Tibial nerve (tissue), 4 donors: Measurements from ENCODE around the gene BAIAP2. TPM values are rescaled to one million over a fixed set of nuclear protein-coding genes. Genes with fewer than 3 reads are reported as not detected.

Experiments used
- DNase-seq, 2 donors: peaks; one replicate each; pipeline ENCODE4 v3.0.0-alpha.2; 2019; ENCODE audit warnings: low spot score in 2 of 2
- H3K27ac ChIP-seq, 4 donors: fragments of 200-600 bp; sonication (generic) in 3 of 4; one replicate each; pipeline ENCODE4 v1.5.1; 2017 to 2019; ENCODE audit warnings: mild to moderate bottlenecking in 1 of 4
- H3K27me3 ChIP-seq, 2 donors: fragments of 200-600 bp; sonication (generic) in 1 of 2; one replicate each; pipeline versions ENCODE4 v1.5.1 to v1.6.0; 2017 to 2019
- H3K36me3 ChIP-seq, 3 donors: fragments of 200-600 bp; sonication (generic); one replicate each; pipeline ENCODE4 v1.5.1; 2018 to 2019
- H3K4me1 ChIP-seq, 4 donors: fragments of 200-600 bp; sonication (generic) in 3 of 4; one replicate each; pipeline ENCODE4 v1.5.1; 2017 to 2019
- H3K4me3 ChIP-seq, 4 donors: fragments of 200-600 bp; sonication (generic) in 3 of 4; one replicate each; pipeline ENCODE4 v1.5.1; 2017 to 2019; ENCODE audit warnings: mild to moderate bottlenecking in 1 of 4, moderate library complexity in 1 of 4
- H3K9me3 ChIP-seq, 4 donors: fragments of 200-600 bp; sonication (generic) in 3 of 4; one replicate each; pipeline ENCODE4 v1.5.1; 2017 to 2019
- EP300 ChIP-seq, 2 donors: sonication (generic); formaldehyde crosslinking; IDR thresholded peaks; one replicate each; pipeline ENCODE4 v1.6.1; 2017; ENCODE audit warnings: antibody characterized with exemption in 2 of 2, mild to moderate bottlenecking in 1 of 2
- POLR2A ChIP-seq, 2 donors: fragments of 450-650 bp; IDR thresholded peaks; one replicate each; pipeline ENCODE4 v1.6.1; 2017; ENCODE audit warnings: antibody characterized with exemption in 2 of 2, mild to moderate bottlenecking in 2 of 2, moderate library complexity in 2 of 2
- WGBS, 2 donors: methylation state at CpG; one replicate each; pipeline ENCODE4 v1.1.5; 2018; 5-methylcytosine and 5-hydroxymethylcytosine counted together
- total RNA-seq, 4 donors: library from RNA; depleted of rRNA; stranded (reverse); fragments of >200 nt; gene quantifications; one replicate each; pipeline ENCODE4 v1.1.0, GENCODE V29; 2016
- TF ChIP-seq, protein P1 (sequence below), 5 experiments: fragments of 200-600 bp in 3 of 5; fragments of 450-650 bp in 2 of 5; sonication (generic) in 3 of 5; IDR thresholded peaks; one replicate each; pipeline ENCODE4 v1.5.1; 2016 to 2019; ENCODE audit warnings: antibody characterized with exemption in 5 of 5, mild to moderate bottlenecking in 3 of 5, moderate library complexity in 2 of 5

BAIAP2 gene
- total RNA-seq, 4 donors from 2014 or later: 49.5 to 81.2 (median 66.9) TPM

DNA sequence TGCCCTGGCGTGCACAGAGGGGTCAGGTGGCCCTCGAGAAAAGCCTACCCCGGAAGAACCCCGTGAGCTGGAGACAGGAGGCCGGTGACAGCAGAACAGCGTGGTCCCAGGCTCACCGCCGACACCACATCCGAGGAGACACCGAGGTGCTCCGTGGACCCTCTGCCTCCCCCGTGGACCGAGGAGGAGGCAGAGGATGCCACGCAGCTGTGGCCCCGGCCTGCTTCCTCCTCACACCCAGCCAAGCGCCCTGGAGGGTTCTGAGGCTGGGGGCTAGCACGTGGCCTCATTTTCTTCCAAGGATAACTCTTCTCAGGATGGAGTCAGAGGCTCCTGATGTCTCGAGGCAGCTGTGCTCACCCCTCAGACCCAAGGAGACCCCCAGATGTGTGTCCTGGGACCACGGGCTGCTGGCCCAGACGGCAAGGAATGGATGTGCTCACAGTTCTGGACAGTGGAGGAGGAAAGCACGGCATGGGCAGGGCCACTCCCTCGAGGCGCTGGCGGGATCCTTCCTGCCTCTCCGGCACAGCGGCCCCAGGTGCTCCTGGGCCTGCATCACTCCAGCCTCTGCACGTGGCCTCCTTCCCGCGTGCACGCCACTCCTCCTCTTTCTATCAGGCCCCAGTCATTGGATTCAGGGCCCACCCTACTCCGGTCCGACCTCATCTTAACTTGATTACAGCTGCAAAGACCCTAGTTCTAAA lies 125.9 kb downstream of the BAIAP2 start:
- H3K36me3 ChIP-seq: no peaks in the 10 kb centered on the region
- H3K27me3 ChIP-seq: peaks cover 0 to 3% of the 10 kb centered on the region in 2 donors
- H3K27ac ChIP-seq: peak overlapping the region in 2 of 4 donors; percentile 30 to 60
- no peaks in the 10 kb centered on the region for H3K9me3 ChIP-seq
- H3K4me1 ChIP-seq: peaks cover 0 to 39% (median 3%) of the 10 kb centered on the region in 4 donors
- WGBS, 2 donors: 66 to 74% methylated on average over 26 to 30 of the region's 32 CpGs
- DNase-seq: no peak
- no peak overlapping the region for H3K4me3 ChIP-seq
- TF ChIP-seq POLR2A (IDR thresholded peaks at IDR 0.05) (no peak), EP300 (IDR thresholded peaks at IDR 0.05) (no peak)
- TF ChIP-seq, protein P1, sequence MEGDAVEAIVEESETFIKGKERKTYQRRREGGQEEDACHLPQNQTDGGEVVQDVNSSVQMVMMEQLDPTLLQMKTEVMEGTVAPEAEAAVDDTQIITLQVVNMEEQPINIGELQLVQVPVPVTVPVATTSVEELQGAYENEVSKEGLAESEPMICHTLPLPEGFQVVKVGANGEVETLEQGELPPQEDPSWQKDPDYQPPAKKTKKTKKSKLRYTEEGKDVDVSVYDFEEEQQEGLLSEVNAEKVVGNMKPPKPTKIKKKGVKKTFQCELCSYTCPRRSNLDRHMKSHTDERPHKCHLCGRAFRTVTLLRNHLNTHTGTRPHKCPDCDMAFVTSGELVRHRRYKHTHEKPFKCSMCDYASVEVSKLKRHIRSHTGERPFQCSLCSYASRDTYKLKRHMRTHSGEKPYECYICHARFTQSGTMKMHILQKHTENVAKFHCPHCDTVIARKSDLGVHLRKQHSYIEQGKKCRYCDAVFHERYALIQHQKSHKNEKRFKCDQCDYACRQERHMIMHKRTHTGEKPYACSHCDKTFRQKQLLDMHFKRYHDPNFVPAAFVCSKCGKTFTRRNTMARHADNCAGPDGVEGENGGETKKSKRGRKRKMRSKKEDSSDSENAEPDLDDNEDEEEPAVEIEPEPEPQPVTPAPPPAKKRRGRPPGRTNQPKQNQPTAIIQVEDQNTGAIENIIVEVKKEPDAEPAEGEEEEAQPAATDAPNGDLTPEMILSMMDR (IDR thresholded peaks at IDR 0.05): no peak

- TF ChIP-seq, protein P1 (IDR thresholded peaks at IDR 0.05): no peak
- no peak for TF ChIP-seq POLR2A (IDR thresholded peaks at IDR 0.05)
- no peak for TF ChIP-seq EP300 (IDR thresholded peaks at IDR 0.05)
- Histone ChIP-seq H3K27ac (peak overlapping the region in 1 of 4 donors; percentile 60), H3K36me3 (no peaks in the 10 kb centered on the region), H3K4me3 (no peak overlapping the region), H3K27me3 (peaks cover 0 to 5% of the 10 kb centered on the region in 2 donors), H3K9me3 (no peaks in the 10 kb centered on the region), H3K4me1 (peaks cover 0 to 43% (median 3%) of the 10 kb centered on the region in 4 donors)
- 76 to 82% methylated on average over 14 to 15 of the region's 15 CpGs for WGBS, 2 donors
- DNase-seq: no peak
Observed at GRCh38 chr17:81161536-81161935, 126.6 kb downstream of the BAIAP2 start.

GRCh38 chr17:81161972-81162371 lies 127.0 kb downstream of the BAIAP2 start:
- Histone ChIP-seq H3K27ac (peak overlapping the region in 1 of 4 donors; percentile 60), H3K9me3 (no peaks in the 10 kb centered on the region), H3K27me3 (peaks cover 0 to 9% of the 10 kb centered on the region in 2 donors), H3K4me1 (peaks cover 0 to 43% (median 3%) of the 10 kb centered on the region in 4 donors), H3K4me3 (no peak overlapping the region), H3K36me3 (no peaks in the 10 kb centered on the region)
- TF ChIP-seq, protein P1 (IDR thresholded peaks at IDR 0.05): no peak
- TF ChIP-seq EP300 (IDR thresholded peaks at IDR 0.05) (no peak), POLR2A (IDR thresholded peaks at IDR 0.05) (no peak)
- DNase-seq: no peak
- WGBS, 2 donors: 83 to 91% methylated on average over 5 to 9 of the region's 16 CpGs

GRCh38 chr17:81162491-81162890 lies 127.5 kb downstream of the BAIAP2 start:
- 80 to 95% methylated on average over 4 to 7 of the region's 11 CpGs for WGBS, 2 donors
- Histone ChIP-seq H3K9me3 (no peaks in the 10 kb centered on the region), H3K4me1 (peaks cover 0 to 43% (median 3%) of the 10 kb centered on the region in 4 donors), H3K27ac (peak overlapping the region in 1 of 4 donors; percentile 19), H3K4me3 (no peak overlapping the region), H3K36me3 (no peaks in the 10 kb centered on the region), H3K27me3 (peaks cover 0 to 9% of the 10 kb centered on the region in 2 donors)
- no peak for DNase-seq
- TF ChIP-seq EP300 (IDR thresholded peaks at IDR 0.05) (no peak), POLR2A (IDR thresholded peaks at IDR 0.05) (no peak)
- TF ChIP-seq, protein P1 (IDR thresholded peaks at IDR 0.05): no peak

GRCh38 chr17:81163051-81163695 lies 128.2 kb downstream of the BAIAP2 start:
- WGBS, 2 donors: 87 to 89% methylated on average over 3 to 15 of the region's 19 CpGs
- Histone ChIP-seq H3K4me3 (no peak overlapping the region), H3K27me3 (peaks cover 0 to 9% of the 10 kb centered on the region in 2 donors), H3K9me3 (no peaks in the 10 kb centered on the region), H3K27ac (peak overlapping the region in 1 of 4 donors; percentile 90), H3K4me1 (peaks cover 0 to 43% (median 3%) of the 10 kb centered on the region in 4 donors), H3K36me3 (no peaks in the 10 kb centered on the region)
- TF ChIP-seq POLR2A (IDR thresholded peaks at IDR 0.05): no peak
- TF ChIP-seq, protein P1 (IDR thresholded peaks at IDR 0.05): no peak
- TF ChIP-seq EP300 (IDR thresholded peaks at IDR 0.05): no peak
- DNase-seq: no peak
